EH (cell line): ENCODE data around the gene CD247.
A peak's percentile ranks its signal among the peaks of the same experiment; 100 is the strongest.

Source experiments
- DNase-seq: peaks from one replicate; pipeline ENCODE4 v3.0.0-alpha.2; 2015; ENCODE audit warnings: low read depth

Gene CD247

GRCh38 chr1:167542109-167543032 lies 24.0 kb upstream of the CD247 start:
- DNase-seq = no peak

- no peak for DNase-seq
These were observed 23.3 kb upstream of the CD247 start for GRCh38 chr1:167541610-167542009.

- no peak for DNase-seq
These were observed 22.7 kb upstream of the CD247 start for GRCh38 chr1:167541003-167541402.

- peak; percentile 27 for DNase-seq
These were observed 20.3 kb upstream of the CD247 start for GRCh38 chr1:167538657-167539056.

GRCh38 chr1:167533851-167534300 lies 15.5 kb upstream of the CD247 start:
- DNase-seq = peak; percentile 62

GRCh38 chr1:167532964-167533824 lies 14.9 kb upstream of the CD247 start:
- DNase-seq = no peak

GRCh38 chr1:167532375-167532774 lies 14.0 kb upstream of the CD247 start:
- no peak for DNase-seq

GRCh38 chr1:167529829-167530474 lies 11.6 kb upstream of the CD247 start:
- DNase-seq = peak; percentile 56

GRCh38 chr1:167528057-167528728 lies 9.9 kb upstream of the CD247 start:
- no peak for DNase-seq

GRCh38 chr1:167526667-167527383 lies 8.5 kb upstream of the CD247 start:
- peak; percentile 20 for DNase-seq

GRCh38 chr1:167524651-167525050 lies 6.3 kb upstream of the CD247 start:
- DNase-seq = no peak

GRCh38 chr1:167522246-167522645 lies 3.9 kb upstream of the CD247 start:
- peak; percentile 66 for DNase-seq

- DNase-seq = no peak
These were observed 2.4 kb upstream of the CD247 start for GRCh38 chr1:167520711-167521206.

GRCh38 chr1:167517535-167518330 lies 596 bp downstream of the CD247 start:
- peak; percentile 13 for DNase-seq

GRCh38 chr1:167516404-167517388 lies 1.6 kb downstream of the CD247 start:
- DNase-seq = no peak

GRCh38 chr1:167515893-167516321 lies 2.4 kb downstream of the CD247 start:
- no peak for DNase-seq

- DNase-seq = no peak
These were observed 2.9 kb downstream of the CD247 start for GRCh38 chr1:167515461-167515860.

GRCh38 chr1:167514288-167514687 lies 4.0 kb downstream of the CD247 start:
- no peak for DNase-seq
